Hematopoietic multipotent progenitor cell (in vitro differentiated cells): ENCODE data around the gene F11R. TPM values are rescaled to one million over a fixed set of nuclear protein-coding genes. Genes with fewer than 3 reads are reported as not detected.
"Not testable (repeated sequence)": the region's sequence is repeated elsewhere in the genome, so short reads cannot be mapped to it uniquely, and the experiment has no call there.

Experiments
- DNase-seq, 3 donors: peaks; one replicate each; pipeline ENCODE4 v3.0.0-alpha.2; 2011 to 2015; ENCODE audit warnings: low read depth in 2 of 3, low spot score in 2 of 3
- total RNA-seq: library from RNA; depleted of rRNA; stranded (reverse); fragments of >200 nt; gene quantifications from one replicate; pipeline ENCODE4 v1.2.3, GENCODE V29; 2012

Gene F11R
- 98.0 TPM for total RNA-seq

GRCh38 chr1:161020509-161021164 is at the start of gene F11R:
TSS of gene F11R (minus strand) at chr1:161021152. CDS start at chr1:161021073, 79 bp downstream.
- peak in 2 of 3 donors; percentile 59 to 74 for DNase-seq

- DNase-seq = peak; percentile 45 to 97 (median 88)
These were observed 48.8 kb upstream of the F11R start, which contains the start of gene ARHGAP30 for GRCh38 chr1:161069731-161070270. TSS of gene ARHGAP30 (minus strand) at chr1:161069891. CDS start at chr1:161069624, 267 bp downstream.

GRCh38 chr1:161069241-161069640 is 48.3 kb upstream of the F11R start:
- no peak for DNase-seq

GRCh38 chr1:161068306-161069234 is 47.6 kb upstream of the F11R start:
- peak; percentile 55 to 97 (median 95) for DNase-seq

- no peak for DNase-seq
These were observed 45.7 kb upstream of the F11R start for GRCh38 chr1:161066694-161067093.

GRCh38 chr1:161065681-161066080 is 44.7 kb upstream of the F11R start:
- DNase-seq = not testable (repeated sequence)

GRCh38 chr1:161063936-161064335 is 43.0 kb upstream of the F11R start:
- DNase-seq = not testable (repeated sequence)

GRCh38 chr1:161061419-161061818 is 40.5 kb upstream of the F11R start:
- DNase-seq = no peak

GRCh38 chr1:161059293-161059692 is 38.3 kb upstream of the F11R start:
- no peak for DNase-seq

- DNase-seq = no peak
These were observed 33.9 kb upstream of the F11R start for GRCh38 chr1:161054805-161055204.

- no peak for DNase-seq
These were observed 33.3 kb upstream of the F11R start for GRCh38 chr1:161054232-161054631.

- DNase-seq = no peak
These were observed 31.9 kb upstream of the F11R start for GRCh38 chr1:161052899-161053298.

- no peak for DNase-seq
These were observed 30.3 kb upstream of the F11R start for GRCh38 chr1:161051219-161051618.

- no peak for DNase-seq
These were observed 28.2 kb upstream of the F11R start for GRCh38 chr1:161048949-161049722.

GRCh38 chr1:161047436-161048420 is 26.8 kb upstream of the F11R start:
- DNase-seq = no peak

- DNase-seq = peak in 2 of 3 donors; percentile 27 to 41
These were observed 25.8 kb upstream of the F11R start for GRCh38 chr1:161046605-161047228.

GRCh38 chr1:161045736-161046604 is 25.0 kb upstream of the F11R start, which contains the start of gene USF1:
TSS of gene USF1 (minus strand) at chr1:161045977. CDS start at chr1:161043275, 2,702 bp downstream.
- DNase-seq = peak; percentile 87 to 98 (median 95)
